GM18909 (cell line): ENCODE results near the gene LIN28A.
A peak's percentile ranks its signal among the peaks of the same experiment; 100 is the strongest.

Experiments used
- ATAC-seq: cut with Tn5 transposase; IDR thresholded peaks from one replicate; pipeline ENCODE4 v1.9.1; 2021; ENCODE audit warnings: mild to moderate bottlenecking; ENCODE audit not compliant: unreplicated experiment, poor library complexity

Gene LIN28A

DNA sequence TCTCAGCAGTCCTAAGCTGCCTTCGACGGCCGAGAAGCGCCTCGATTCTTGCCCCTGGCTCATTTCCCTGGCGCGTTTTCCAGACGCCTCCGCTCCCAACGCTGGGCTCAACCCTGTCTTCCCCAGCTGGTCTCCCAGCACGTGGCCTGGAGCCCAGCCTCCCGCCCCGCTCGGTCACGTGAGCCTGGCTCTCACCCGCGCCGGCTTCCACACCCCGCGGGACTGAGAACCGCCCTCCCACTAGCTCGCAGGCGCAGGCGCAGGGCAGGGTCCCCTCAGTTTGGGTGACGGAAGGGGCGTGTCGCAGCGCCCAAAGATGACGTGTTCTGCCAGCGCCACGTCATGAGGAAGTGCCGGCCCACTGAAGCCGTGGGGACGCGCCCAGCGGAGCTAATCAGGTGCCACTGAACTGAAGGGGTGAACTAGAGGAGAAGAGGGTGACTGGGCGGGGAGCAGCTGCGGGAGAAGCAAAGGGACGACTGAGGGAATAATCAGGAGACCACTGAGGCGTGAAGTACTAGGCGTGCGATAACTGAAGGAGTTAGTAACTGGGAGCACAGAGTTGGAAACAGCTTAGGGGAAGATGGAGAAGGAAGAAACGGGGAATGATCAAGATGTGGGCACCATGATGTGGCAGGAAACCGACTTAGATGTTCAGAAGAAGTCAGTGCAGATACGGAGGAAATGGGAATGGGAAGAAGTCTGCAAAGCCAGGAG lies 21.5 kb downstream of the LIN28A start, which contains the start of gene DHDDS:
TSS of gene DHDDS (plus strand) at position 343 of the 717 bp plus-strand sequence. CDS start 625 bp downstream, outside the sequence.
- ATAC-seq = peak; percentile 95

DNA sequence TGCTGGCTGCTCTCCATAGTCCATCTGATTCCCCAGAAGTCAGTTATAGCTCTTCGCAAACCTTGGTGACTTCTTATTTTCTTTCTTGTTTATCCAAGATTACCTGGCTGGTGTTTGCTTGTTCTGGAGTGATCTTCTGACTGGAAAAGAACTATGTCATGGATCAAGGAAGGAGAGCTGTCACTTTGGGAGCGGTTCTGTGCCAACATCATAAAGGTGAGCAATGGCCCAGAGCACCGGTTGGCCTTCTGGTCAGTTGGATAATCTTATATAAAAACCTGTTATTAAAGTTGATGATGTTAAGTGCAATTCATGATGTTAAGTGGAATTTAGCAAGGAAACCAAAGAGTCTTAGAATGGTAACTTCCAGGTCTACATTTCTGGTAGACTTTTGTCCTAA lies 22.2 kb downstream of the LIN28A start:
- no peak for ATAC-seq

DNA sequence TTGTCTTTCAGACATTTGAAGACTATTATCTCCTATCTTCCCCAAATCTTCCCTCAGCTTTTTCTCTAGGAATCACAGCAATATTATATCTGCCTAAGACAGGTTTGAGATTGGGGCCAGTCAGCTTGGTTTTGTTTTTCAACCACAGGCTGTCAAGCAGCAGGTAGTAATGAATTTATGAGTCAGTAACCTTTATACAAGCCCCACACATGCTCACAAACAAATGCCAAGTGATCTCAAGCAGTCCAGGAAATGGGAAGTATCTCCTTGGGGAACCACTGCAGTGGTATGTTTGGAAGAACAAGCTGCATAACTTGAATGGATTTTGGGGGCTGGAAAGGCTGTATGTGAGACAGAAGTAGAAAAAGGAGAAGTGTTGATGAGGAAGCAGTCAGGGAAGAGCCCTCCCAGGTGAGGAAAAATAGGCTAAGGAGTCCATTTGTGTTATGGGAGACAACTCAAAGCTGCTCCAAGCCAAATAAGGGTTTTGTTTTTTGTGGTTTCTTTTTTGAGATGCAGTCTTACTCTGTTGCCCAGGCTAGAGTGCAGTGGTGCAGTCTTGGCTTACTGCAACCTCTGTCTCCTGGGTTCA lies 23.6 kb downstream of the LIN28A start:
- ATAC-seq = no peak

DNA sequence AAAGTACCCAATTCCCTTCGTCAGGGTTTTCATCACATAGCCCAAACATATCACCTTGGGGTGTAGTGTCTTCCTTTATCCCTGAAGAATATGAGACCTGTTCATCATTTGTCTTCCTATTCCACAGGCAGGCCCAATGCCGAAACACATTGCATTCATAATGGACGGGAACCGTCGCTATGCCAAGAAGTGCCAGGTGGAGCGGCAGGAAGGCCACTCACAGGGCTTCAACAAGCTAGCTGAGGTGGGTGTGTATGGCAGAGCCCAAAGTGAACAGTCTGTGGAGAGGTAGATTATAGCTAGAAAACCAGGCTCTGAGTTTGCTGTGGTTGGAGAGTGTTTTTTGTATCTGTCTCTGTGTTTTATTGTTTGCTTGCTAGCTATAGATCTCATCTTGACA lies 27.4 kb downstream of the LIN28A start:
- no peak for ATAC-seq

DNA sequence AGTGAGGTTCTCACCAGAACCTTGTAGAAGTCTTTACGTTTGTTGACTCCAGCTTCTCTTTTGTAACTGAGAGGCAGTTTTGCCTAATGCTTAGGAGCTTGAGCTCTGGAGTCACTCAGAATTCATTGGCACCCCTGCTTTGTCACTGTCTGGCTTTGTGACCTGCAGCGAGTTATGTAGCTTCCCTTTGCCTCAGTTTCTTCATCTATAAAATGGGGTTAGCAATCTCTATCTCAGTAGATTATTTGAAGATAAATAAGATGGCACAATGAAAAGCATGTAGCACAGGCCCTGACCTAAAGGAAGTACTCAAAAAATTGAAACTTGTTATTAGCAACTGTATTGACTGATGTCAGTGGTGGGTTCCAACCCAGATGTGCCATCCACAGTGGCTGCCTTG lies 29.6 kb downstream of the LIN28A start:
- ATAC-seq = no peak

DNA sequence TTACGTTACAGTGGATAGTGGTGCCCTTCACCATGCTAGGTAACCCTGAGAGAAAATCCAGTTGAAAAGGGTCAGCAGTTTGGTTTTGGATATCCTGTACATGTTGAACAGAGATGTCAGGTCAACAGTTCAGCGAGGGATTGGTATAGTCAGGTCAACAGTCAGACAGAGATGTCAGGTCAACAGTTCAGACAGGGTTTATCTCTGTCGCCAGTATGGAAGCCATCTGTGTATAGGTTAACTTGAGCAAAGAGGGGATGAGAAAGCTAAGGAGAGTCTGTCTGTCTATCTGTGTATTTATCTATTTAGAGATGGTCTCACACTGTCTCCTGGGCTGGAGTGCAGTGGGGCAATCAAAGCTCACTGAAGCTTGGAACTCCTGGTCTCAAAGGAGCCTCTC lies 39.3 kb downstream of the LIN28A start:
- ATAC-seq = no peak

DNA sequence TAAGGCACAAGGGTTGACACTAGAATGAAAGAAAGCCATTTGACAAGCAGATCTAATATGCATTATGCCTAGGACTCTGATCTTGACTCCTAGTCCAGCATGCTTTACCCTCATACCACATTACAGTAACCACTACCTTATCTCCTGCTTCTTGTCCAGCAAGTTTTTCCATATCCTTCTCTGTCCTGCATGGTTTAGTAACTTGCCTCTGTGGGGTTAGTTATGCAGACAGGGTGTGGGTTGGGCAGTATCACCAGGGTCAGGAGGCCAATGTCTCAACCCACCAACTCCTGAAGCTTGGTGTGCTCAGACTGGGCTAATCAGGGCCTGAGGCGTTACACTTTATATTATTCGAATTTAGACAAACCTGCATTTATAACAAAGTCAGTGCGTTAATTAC lies 40.3 kb downstream of the LIN28A start:
- ATAC-seq = no peak

DNA sequence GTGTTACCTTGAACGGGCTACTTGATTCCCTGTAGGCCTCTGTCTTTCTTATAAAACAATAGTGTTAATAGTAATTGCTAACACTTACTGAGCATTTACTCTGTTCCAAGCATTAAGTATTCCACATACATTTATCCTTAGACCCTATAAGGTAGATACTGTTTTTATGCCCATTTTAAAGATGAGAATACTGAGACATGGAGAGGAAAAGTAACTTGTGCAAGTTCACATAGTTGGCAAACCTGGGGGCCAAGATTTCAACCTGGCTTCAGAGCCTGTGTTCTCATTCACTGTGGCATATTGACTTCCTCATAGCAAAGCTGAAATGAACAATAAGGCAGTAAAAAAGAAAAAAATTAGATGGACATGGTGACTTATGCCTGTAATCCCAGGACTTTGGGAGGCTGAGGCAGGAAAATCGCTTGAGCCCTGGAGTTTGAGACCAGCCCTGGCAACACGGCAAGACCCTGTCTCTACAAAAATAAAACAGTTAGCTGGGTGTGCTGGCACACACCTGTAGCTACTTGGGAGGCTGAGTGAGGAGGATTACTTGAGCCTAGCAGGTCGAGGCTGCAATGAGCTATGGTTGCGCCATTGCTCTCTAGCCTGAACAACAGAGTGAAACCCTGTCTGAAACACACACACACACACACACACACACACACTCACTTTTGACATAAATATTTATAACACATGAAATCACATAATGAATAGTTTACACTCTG lies 42.0 kb downstream of the LIN28A start:
- ATAC-seq = no peak

DNA sequence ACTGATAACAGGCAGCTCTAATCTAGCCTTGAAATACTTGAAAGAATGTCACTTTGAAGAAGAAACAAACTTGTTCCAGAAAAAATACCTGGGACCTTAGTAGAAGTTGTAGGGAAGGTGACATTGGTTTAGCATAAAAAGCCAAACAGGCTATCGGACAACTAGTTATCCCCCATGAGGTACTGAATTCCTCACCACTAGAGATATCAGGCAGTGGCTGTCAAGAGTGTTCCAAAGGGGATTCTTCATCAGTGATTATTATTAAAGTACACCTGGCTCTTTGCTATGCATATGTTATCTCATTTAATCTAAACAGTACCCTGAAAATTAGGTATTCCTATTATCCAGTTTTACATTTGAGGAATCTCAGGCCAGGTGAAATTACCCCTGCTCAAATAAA lies 48.5 kb downstream of the LIN28A start:
- ATAC-seq = no peak

DNA sequence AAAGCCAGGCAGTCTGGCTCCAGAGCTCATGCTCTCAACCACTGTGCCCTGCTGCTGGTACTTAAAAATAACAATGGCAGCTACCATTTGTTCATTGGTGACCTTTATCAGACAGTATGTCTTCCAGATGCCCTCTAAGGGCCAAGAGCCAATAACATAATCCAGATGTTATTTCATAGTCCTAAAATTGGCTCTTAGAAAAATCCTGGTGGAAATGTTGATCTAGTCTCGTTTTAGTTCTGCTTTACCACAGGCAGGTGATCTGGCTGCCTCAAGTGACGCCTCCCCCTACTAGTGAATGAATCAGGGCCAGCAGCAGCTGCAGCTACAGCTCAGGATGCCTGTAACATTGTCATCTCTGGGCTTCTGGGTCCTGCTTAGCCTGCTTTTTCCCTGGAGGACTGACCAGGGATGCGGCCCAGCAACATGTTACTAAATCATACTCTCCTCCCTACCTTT lies 49.0 kb downstream of the LIN28A start:
- no peak for ATAC-seq

DNA sequence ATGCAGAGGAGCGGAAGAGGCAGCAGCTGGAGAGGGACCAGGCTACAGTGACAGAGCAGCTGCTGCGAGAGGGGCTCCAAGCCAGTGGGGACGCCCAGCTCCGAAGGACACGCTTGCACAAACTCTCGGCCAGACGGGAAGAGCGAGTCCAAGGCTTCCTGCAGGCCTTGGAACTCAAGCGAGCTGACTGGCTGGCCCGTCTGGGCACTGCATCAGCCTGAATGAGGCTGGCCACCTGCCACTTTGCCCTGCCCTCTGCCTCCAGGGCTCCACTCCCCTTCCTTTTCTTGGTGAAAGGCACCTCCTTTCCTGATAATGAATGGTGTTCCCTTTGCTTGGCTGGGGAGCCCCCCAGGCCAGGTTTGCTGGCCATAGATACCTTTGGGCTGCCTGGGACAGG lies 58.3 kb downstream of the LIN28A start:
- no peak for ATAC-seq

DNA sequence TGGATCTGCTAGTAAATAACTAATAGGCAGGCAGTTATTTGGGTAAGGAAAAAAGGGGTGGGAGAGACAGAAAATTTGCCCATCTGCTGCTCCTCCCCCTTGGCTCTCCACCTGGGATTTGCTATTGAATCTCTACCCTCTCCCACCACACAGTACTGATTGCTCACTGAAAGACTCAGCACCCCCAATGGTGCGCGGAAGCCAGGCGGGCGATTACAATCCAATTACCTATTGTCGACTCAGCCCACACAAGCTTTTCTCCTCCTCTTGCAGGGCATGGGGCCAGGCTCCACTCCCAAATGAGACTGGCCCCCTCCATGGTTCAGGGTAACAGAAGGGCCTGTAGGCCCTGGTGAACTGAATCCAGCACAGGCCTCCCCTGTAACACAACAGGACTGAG lies 58.9 kb downstream of the LIN28A start:
- no peak for ATAC-seq

DNA sequence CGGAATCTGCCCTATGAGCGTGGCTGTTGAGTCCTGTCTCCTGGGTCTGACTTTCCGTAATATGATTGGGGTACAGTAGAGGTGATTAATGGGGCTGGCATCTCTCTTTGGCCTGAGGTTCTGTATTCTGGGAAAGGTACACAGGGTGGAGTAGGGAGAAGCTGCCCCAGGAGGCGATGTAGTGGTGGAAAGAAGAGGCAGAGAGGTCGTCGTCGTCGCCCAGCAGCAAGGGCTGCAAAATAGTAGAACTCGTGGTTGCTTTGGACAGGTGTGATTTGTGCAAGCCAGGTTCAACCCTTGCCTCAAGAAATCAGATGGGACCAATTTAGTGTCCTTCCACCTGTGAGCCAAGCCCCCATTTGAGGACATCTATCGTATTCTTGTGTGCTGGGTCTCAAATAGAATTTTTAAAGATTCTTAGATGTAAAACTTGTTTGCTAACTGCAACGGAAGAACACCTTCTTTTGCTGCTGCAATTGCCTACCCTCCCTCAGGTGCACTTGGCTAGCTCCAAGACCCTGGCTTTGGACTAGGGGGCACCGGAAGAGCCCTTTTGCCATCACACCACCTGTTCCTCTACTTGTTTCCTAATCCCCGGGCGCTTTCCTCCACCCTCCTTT lies 60.4 kb downstream of the LIN28A start:
- no peak for ATAC-seq

DNA sequence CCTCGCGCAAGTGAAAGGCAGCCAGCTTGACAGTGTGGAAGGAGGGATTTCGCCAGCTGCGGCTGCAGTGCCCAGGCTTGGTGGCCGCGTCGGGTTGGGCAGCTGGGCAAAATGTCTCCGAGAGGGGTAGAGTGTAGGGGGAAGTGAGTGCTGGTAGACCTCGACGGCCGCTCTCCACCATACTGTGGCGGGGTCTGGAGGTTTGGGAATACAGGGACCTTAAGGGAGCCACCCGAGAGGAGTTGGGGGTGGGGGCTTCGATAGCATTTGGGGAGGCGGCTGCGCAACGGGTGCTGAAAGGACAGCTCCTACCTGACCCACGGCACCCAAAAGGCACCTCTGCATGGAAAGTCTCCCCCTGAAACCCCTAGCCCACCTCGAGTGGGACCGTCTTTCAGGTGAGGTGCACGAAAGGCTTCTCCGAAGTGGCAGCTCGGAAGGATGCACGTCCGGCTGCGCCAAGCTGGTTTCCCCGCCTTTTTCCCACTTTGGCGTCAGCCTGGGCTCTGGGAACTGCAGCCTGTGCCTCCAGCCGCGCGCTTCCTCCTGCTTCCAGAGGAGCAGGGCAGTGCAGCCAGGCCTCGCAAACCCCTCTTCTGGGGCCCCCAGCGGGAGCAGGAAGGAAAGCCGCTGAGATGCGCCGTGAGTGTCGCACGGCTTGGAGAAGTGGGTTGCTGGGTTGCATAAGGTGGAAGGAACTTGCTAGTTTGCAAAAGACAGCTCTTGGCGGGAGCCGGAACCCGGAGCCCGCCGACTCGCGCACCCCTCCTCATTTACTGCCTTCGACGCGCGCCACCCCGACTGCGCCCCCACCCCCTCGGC lies 61.1 kb downstream of the LIN28A start:
- ATAC-seq = peak; percentile 16

DNA sequence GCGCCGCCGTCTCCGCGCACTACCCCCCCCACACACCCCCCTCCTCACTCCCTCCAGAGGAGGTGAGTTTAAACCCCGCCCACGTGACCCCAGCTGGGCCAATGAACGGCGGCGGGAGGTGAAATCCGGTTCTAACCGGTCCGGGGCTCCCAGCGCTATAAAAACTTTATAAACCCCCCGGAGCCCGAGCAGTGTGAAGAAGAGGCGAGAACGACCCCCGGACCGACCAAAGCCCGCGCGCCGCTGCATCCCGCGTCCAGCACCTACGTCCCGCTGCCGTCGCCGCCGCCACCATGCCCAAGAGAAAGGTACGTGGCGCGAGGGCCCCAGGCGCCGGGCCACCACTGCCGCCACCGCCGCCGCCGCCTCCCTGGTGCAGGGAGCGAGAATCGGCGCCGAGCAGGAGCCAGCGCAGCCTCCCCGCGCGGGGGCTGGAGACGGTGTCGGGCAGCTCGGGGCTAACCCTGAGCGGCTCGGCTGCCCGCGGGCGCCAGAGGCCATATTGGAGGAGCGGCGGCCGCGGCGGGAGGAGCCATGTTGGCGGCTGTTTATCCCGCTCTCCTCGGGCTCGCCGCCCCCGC lies 61.8 kb downstream of the LIN28A start, which contains the start of gene HMGN2:
TSS of gene HMGN2 (plus strand) at position 121 of the 581 bp plus-strand sequence. CDS start at position 294, 173 bp downstream.
- ATAC-seq = peak; percentile 43

DNA sequence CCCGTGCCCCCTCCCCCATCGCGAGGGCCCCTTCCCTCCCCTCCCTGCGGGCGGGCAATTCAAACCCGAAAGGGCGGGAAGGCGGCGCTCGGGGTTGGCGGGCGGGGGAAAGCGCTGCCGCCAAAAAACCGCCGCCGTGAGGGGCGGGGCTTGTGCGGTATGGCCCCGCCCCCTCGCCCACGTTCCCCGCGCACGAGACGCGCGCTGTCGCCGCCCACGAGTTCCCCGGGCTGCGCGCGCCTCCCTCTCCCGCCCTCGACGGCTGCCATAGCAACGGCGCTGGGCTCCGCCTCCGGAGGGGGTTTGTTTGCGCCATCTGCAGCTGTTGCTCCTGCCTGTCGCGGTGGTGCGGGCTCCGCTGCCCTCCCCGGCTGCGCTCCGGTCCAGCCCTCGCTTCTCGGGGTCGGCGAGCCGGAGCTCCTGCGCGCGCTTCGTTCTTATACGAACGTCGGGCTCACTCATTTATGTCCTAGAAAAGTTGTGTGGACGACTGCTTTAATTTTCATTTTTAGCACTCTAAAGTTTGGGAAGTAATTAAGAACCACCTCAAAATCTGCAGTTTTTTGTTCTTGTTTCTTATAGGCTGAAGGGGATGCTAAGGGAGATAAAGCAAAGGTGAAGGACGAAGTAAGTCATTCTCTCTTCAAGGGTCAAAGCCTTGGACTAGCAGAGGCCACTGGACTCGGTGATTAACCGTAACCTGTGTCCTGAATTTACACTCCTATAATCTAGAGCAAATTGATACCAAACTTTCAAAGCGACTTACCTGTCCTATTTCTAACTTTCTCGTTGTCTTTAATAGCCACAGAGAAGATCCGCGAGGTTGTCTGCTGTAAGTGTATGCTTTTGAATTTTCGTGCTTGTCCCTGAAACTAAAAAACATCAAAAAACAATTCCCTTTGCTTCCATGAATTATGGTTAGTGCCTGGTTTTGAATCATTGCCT lies 62.6 kb downstream of the LIN28A start:
- ATAC-seq = peak; percentile 78

DNA sequence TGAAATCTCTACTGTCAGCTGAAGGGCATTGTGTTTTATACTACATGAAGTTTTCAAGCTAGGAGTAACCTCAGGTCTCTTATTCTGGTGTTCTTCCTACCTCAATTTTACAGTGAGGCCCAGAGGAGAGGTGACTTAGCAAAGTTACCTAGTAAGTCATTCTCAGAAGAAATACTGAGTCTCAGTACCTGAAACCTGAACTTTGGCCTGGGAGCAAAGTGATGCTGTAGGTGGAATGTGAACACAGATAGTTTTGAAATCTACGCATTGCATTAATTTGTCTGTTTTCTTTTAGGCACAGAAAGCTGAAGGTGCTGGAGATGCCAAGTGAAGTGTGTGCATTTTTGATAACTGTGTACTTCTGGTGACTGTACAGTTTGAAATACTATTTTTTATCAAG lies 64.2 kb downstream of the LIN28A start:
- no peak for ATAC-seq

DNA sequence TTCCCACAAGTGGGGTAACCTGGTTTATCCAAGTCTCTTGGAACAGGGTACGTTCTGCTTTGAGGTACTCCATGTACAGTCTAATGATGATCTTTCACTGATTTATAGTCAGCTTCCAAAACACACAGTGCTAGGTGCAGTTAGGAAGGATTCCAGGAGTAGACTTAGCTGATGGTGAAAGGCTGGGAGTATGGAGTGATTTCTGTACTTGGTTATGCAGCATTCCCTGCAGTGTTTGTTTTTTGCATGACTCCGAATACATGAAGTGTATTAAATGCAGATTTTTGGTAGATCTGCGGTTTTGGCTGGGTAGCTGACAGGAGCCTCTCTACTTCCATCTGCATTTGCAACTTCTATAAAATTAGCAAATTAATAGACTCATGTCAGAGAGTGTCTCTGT lies 65.4 kb downstream of the LIN28A start:
- no peak for ATAC-seq

DNA sequence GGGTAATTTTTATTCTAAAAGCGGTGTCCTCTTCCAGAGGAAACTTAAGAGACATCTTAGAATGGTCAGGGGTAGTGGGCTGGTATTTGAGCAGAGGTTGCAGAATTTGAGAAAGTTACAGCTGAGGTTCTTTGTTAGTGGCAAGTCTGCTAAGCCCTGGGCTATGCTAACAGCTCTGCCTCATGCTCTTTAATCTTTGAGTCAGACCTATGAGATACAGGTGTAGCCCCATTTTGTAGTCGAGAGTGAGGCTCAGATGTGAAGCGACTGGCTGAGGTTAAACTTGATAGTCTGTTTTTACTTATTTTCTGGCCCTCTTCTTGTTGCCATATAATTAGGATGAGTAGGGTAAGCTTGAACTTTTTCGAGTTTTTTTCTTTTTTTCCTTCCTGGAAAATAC lies 66.3 kb downstream of the LIN28A start:
- ATAC-seq = no peak
